ENCODE results near the gene CFAP221.

The CFAP221 gene

GRCh38 chr2:119553687-119554344 lies 9.6 kb downstream of the CFAP221 start:
- Histone ChIP-seq H3K27me3 (ENCODE audit: control insufficient read depth in 1 of 2, insufficient read depth in 2 of 2, low read length in 2 of 2) (no peaks in the 10 kb centered on the region), H3K36me3 (ENCODE audit: control insufficient read depth in 2 of 2, insufficient read depth in 2 of 2, low read length in 2 of 2) (no peaks in the 10 kb centered on the region), H3K9me3 (ENCODE audit: control insufficient read depth in 2 of 2, low read length in 2 of 2) (no peaks in the 10 kb centered on the region), H3K4me3 (ENCODE audit: low read length in 2 of 2) (no peak overlapping the region), H3K4me1 (ENCODE audit: control insufficient read depth, insufficient read depth, low read length) (peaks cover 6% of the 10 kb centered on the region), H3K9ac (ENCODE audit: low read length in 2 of 2) (no peak overlapping the region), H3K27ac (ENCODE audit: low read length) (no peak overlapping the region)

GRCh38 chr2:119565481-119565880 lies 21.2 kb downstream of the CFAP221 start:
- Histone ChIP-seq H3K4me1 (ENCODE audit: control insufficient read depth, insufficient read depth, low read length) (peaks cover 20% of the 10 kb centered on the region), H3K4me3 (ENCODE audit: low read length in 2 of 2) (no peak overlapping the region), H3K9ac (ENCODE audit: low read length in 2 of 2) (no peak overlapping the region), H3K27me3 (ENCODE audit: control insufficient read depth in 1 of 2, insufficient read depth in 2 of 2, low read length in 2 of 2) (no peaks in the 10 kb centered on the region), H3K9me3 (ENCODE audit: control insufficient read depth in 2 of 2, low read length in 2 of 2) (no peaks in the 10 kb centered on the region), H3K27ac (ENCODE audit: low read length) (peak overlapping the region; percentile 7), H3K36me3 (ENCODE audit: control insufficient read depth in 2 of 2, insufficient read depth in 2 of 2, low read length in 2 of 2) (no peaks in the 10 kb centered on the region)

GRCh38 chr2:119567292-119567691 lies 23.0 kb downstream of the CFAP221 start:
- Histone ChIP-seq H3K27me3 (ENCODE audit: control insufficient read depth in 1 of 2, insufficient read depth in 2 of 2, low read length in 2 of 2) (no peaks in the 10 kb centered on the region), H3K9me3 (ENCODE audit: control insufficient read depth in 2 of 2, low read length in 2 of 2) (no peaks in the 10 kb centered on the region), H3K4me1 (ENCODE audit: control insufficient read depth, insufficient read depth, low read length) (peaks cover 22% of the 10 kb centered on the region), H3K36me3 (ENCODE audit: control insufficient read depth in 2 of 2, insufficient read depth in 2 of 2, low read length in 2 of 2) (no peaks in the 10 kb centered on the region), H3K27ac (ENCODE audit: low read length) (no peak overlapping the region), H3K9ac (ENCODE audit: low read length in 2 of 2) (no peak overlapping the region), H3K4me3 (ENCODE audit: low read length in 2 of 2) (no peak overlapping the region)

- H3K36me3 ChIP-seq (ENCODE audit: control insufficient read depth in 2 of 2, insufficient read depth in 2 of 2, low read length in 2 of 2): no peaks in the 10 kb centered on the region
Observed at GRCh38 chr2:119574108-119574815, 30.0 kb downstream of the CFAP221 start.

GRCh38 chr2:119574864-119575263 lies 30.6 kb downstream of the CFAP221 start:
- Histone ChIP-seq H3K9ac (ENCODE audit: low read length in 2 of 2) (no peak overlapping the region), H3K4me1 (ENCODE audit: control insufficient read depth, insufficient read depth, low read length) (peaks cover 41% of the 10 kb centered on the region), H3K4me3 (ENCODE audit: low read length in 2 of 2) (no peak overlapping the region), H3K9me3 (ENCODE audit: control insufficient read depth in 2 of 2, low read length in 2 of 2) (peaks cover 0 to 2% of the 10 kb centered on the region in 2 donors), H3K36me3 (ENCODE audit: control insufficient read depth in 2 of 2, insufficient read depth in 2 of 2, low read length in 2 of 2) (no peaks in the 10 kb centered on the region), H3K27me3 (ENCODE audit: control insufficient read depth in 1 of 2, insufficient read depth in 2 of 2, low read length in 2 of 2) (no peaks in the 10 kb centered on the region), H3K27ac (ENCODE audit: low read length) (peak overlapping the region; percentile 66)

More at GRCh38 chr2:119574108-119574815, 30.0 kb downstream of the CFAP221 start:
- Histone ChIP-seq H3K27me3 (ENCODE audit: control insufficient read depth in 1 of 2, insufficient read depth in 2 of 2, low read length in 2 of 2) (no peaks in the 10 kb centered on the region), H3K27ac (ENCODE audit: low read length) (peak overlapping the region; percentile 78), H3K4me1 (ENCODE audit: control insufficient read depth, insufficient read depth, low read length) (peaks cover 37% of the 10 kb centered on the region), H3K9ac (ENCODE audit: low read length in 2 of 2) (no peak overlapping the region), H3K4me3 (ENCODE audit: low read length in 2 of 2) (no peak overlapping the region), H3K9me3 (ENCODE audit: control insufficient read depth in 2 of 2, low read length in 2 of 2) (peaks cover 0 to 2% of the 10 kb centered on the region in 2 donors)

GRCh38 chr2:119575439-119575838 lies 31.2 kb downstream of the CFAP221 start:
- no peaks in the 10 kb centered on the region for H3K27me3 ChIP-seq (ENCODE audit: control insufficient read depth in 1 of 2, insufficient read depth in 2 of 2, low read length in 2 of 2)
- no peaks in the 10 kb centered on the region for H3K36me3 ChIP-seq (ENCODE audit: control insufficient read depth in 2 of 2, insufficient read depth in 2 of 2, low read length in 2 of 2)
- peaks cover 0 to 2% of the 10 kb centered on the region in 2 donors for H3K9me3 ChIP-seq (ENCODE audit: control insufficient read depth in 2 of 2, low read length in 2 of 2)
- H3K9ac ChIP-seq (ENCODE audit: low read length in 2 of 2): no peak overlapping the region
- peaks cover 47% of the 10 kb centered on the region for H3K4me1 ChIP-seq (ENCODE audit: control insufficient read depth, insufficient read depth, low read length)
- H3K27ac ChIP-seq (ENCODE audit: low read length): peak overlapping the region; percentile 66
- no peak overlapping the region for H3K4me3 ChIP-seq (ENCODE audit: low read length in 2 of 2)

GRCh38 chr2:119579424-119580295 lies 35.4 kb downstream of the CFAP221 start:
- no peaks in the 10 kb centered on the region for H3K27me3 ChIP-seq (ENCODE audit: control insufficient read depth in 1 of 2, insufficient read depth in 2 of 2, low read length in 2 of 2)
- no peaks in the 10 kb centered on the region for H3K36me3 ChIP-seq (ENCODE audit: control insufficient read depth in 2 of 2, insufficient read depth in 2 of 2, low read length in 2 of 2)
- H3K4me1 ChIP-seq (ENCODE audit: control insufficient read depth, insufficient read depth, low read length): peaks cover 27% of the 10 kb centered on the region
- H3K9me3 ChIP-seq (ENCODE audit: control insufficient read depth in 2 of 2, low read length in 2 of 2): peaks cover 0 to 2% of the 10 kb centered on the region in 2 donors
- H3K9ac ChIP-seq (ENCODE audit: low read length in 2 of 2): peak overlapping the region; percentile 29 to 48
- H3K27ac ChIP-seq (ENCODE audit: low read length): peak overlapping the region; percentile 85
- no peak overlapping the region for H3K4me3 ChIP-seq (ENCODE audit: low read length in 2 of 2)

GRCh38 chr2:119580550-119581072 lies 36.4 kb downstream of the CFAP221 start:
- H3K36me3 ChIP-seq (ENCODE audit: control insufficient read depth in 2 of 2, insufficient read depth in 2 of 2, low read length in 2 of 2): no peaks in the 10 kb centered on the region
- peak overlapping the region; percentile 85 for H3K27ac ChIP-seq (ENCODE audit: low read length)
- H3K4me3 ChIP-seq (ENCODE audit: low read length in 2 of 2): no peak overlapping the region
- peaks cover 21% of the 10 kb centered on the region for H3K4me1 ChIP-seq (ENCODE audit: control insufficient read depth, insufficient read depth, low read length)
- peaks cover 0 to 2% of the 10 kb centered on the region in 2 donors for H3K9me3 ChIP-seq (ENCODE audit: control insufficient read depth in 2 of 2, low read length in 2 of 2)
- H3K9ac ChIP-seq (ENCODE audit: low read length in 2 of 2): peak overlapping the region; percentile 29 to 48
- no peaks in the 10 kb centered on the region for H3K27me3 ChIP-seq (ENCODE audit: control insufficient read depth in 1 of 2, insufficient read depth in 2 of 2, low read length in 2 of 2)

- H3K9me3 ChIP-seq (ENCODE audit: control insufficient read depth in 2 of 2, low read length in 2 of 2): no peaks in the 10 kb centered on the region
- no peaks in the 10 kb centered on the region for H3K36me3 ChIP-seq (ENCODE audit: control insufficient read depth in 2 of 2, insufficient read depth in 2 of 2, low read length in 2 of 2)
- no peak overlapping the region for H3K27ac ChIP-seq (ENCODE audit: low read length)
- H3K4me3 ChIP-seq (ENCODE audit: low read length in 2 of 2): no peak overlapping the region
- H3K9ac ChIP-seq (ENCODE audit: low read length in 2 of 2): no peak overlapping the region
- peaks cover 14% of the 10 kb centered on the region for H3K4me1 ChIP-seq (ENCODE audit: control insufficient read depth, insufficient read depth, low read length)
- no peaks in the 10 kb centered on the region for H3K27me3 ChIP-seq (ENCODE audit: control insufficient read depth in 1 of 2, insufficient read depth in 2 of 2, low read length in 2 of 2)
Observed at GRCh38 chr2:119583291-119583690, 39.0 kb downstream of the CFAP221 start.

- H3K36me3 ChIP-seq (ENCODE audit: control insufficient read depth in 2 of 2, insufficient read depth in 2 of 2, low read length in 2 of 2): no peaks in the 10 kb centered on the region
- H3K9ac ChIP-seq (ENCODE audit: low read length in 2 of 2): no peak overlapping the region
- no peaks in the 10 kb centered on the region for H3K9me3 ChIP-seq (ENCODE audit: control insufficient read depth in 2 of 2, low read length in 2 of 2)
- no peak overlapping the region for H3K4me3 ChIP-seq (ENCODE audit: low read length in 2 of 2)
- H3K27me3 ChIP-seq (ENCODE audit: control insufficient read depth in 1 of 2, insufficient read depth in 2 of 2, low read length in 2 of 2): no peaks in the 10 kb centered on the region
- H3K4me1 ChIP-seq (ENCODE audit: control insufficient read depth, insufficient read depth, low read length): peaks cover 14% of the 10 kb centered on the region
- no peak overlapping the region for H3K27ac ChIP-seq (ENCODE audit: low read length)
Observed at GRCh38 chr2:119584469-119584868, 40.2 kb downstream of the CFAP221 start.

Data from stomach smooth muscle (tissue), 2 donors.